Head of caudate nucleus (tissue), 42 donors: ENCODE results near the gene OTX1.
A peak's percentile ranks its signal among the peaks of the same experiment; 100 is the strongest.
"Not testable (repeated sequence)": the region's sequence is repeated elsewhere in the genome, so short reads cannot be mapped to it uniquely, and the experiment has no call there.

Source experiments
- DNase-seq, 42 donors: peaks; one replicate each; pipeline versions ENCODE4 v3.0.0 to v3.0.0-alpha.2; 2020 to 2021; ENCODE audit warnings: mixed read lengths in 7 of 42
- intact Hi-C: fragments of 100-400 bp; cut with DNase I; formaldehyde crosslinking; loops from one replicate; pipeline ENCODE4 v1.15.0; 2022

OTX1 gene

DNA sequence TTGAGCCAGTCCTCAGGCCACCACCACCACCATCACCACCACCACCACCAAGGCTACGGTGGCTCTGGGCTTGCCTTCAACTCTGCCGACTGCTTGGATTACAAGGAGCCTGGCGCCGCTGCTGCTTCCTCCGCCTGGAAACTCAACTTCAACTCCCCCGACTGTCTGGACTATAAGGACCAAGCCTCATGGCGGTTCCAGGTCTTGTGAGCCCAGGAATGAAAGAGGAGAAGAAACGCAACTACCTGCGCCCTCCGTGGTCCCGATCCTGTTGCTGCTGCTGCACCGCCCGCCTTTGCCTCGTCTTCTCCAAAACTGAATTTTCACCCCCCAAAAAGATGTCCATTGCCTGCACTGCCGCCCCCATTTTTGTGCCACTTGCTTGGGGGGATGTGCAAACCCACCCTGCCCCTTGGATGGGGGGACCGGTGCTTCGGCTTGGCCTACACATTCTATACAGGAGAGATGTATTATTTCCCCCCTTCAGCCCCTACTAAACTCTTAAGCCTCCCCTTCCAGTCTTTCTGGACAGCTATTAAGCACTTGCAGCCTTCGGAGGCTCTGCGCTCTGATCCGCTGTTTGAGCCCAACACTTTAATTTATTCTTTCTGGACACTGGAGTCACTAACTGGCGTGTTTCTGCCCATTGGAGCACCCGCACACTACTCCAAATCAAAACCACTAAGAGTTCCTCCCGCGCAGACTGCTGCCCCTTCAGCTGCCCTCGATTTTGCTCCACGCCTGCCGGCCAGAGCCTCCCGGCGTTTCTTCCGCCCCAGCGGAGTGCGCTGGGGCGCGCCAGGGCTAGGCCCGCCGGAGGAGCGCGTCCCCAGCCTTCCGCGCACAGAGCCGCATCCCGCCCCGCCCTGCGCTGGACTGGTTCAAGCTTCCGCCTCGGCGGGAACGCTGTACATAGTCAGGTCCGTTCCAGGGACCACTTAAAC is 5.7 kb downstream of the OTX1 start:
- intact Hi-C loops, result no loop called here
- DNase-seq, result peak in 1 of 42 donors; percentile 27

DNA sequence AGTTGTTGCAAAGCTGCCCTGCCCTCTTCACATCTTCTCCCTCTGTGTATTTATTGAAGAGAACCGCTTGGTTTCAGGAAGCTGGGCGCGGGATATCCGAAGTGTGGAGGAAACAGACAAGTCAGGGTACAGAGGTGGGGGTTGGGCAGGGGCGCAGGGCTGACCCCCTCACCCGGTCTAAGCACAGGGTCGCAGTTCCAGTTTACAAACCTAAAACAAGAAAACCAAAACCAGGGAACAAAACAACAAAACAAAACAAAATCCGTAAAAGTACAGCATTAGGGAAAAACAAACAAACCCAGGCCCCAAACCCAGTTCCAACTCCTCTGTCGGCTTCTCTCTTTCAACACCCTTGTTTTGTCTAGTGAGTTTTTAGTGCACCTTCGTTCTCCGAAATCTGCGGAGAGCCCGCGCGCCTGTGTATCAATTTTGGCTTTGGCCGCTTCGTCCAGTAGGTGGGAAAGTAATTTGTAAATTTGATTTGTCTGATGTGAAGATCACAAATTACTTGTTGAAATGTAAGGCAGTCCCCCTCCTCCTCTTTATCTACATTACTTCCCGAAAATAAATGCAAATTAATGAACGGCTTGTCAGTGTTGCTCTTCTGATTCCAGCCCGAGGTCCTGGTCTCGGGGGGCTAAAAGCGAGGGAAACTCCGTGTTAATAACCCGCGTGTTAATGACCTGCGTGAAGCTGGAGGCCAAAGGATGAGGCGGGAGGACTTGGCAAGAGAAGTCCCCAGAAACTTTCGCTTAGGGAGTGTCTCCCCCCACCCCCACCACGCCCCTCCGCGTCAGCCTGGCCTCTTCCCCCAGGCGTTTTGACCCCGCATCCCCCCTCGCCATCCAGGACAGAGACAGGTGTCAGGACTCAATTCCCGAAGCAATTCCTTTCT is 6.9 kb downstream of the OTX1 start:
- DNase-seq, result no peak
- intact Hi-C loops, result no loop called here

- no peak for DNase-seq
- intact Hi-C loops, result no loop called here
Measured at GRCh38 chr2:63058144-63058920, 7.7 kb downstream of the OTX1 start.

DNA sequence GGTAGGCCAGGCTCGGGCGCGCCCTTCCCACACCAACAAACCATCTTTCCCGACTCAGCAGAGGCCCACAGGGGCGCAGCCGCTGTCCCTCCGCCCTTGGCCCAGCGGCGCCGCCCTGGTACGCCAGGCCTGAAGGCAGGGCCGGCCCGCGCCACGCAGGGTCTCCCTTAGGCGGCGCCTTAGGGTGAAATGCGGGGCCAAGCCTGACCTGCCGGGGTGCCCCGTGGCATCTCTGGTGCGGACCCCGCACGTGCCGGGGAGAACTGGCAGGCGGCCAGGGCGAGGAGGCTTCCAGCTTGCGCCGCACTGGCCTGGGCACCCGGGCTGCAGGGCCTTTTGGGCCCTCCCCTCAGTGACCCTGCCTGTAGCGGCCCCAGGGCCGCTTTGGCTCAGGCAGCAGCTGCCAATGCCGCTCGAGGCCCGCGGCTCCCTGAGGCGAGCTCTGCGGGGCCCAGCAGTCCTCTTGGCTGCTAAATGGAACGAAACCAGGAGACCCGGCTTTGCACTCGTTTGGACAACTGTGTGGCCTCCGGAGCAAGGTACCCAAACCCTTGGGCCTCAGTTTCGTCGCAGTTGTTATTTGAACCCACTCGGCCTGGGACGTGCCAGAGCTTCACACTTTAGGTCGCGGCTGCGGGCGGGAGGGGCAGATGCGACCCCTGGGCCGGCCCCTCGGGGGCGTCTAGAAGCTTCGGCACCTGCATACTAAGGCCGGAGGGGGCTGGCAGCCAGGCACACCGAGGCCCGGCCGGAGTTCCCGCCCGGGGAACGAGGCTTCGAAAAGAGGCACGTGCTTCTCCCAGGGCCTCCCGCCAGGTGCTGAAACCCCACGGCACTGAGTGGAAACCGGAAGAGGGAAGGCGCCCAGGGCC is 8.5 kb downstream of the OTX1 start:
- intact Hi-C loops, result no loop called here
- DNase-seq, result no peak

DNA sequence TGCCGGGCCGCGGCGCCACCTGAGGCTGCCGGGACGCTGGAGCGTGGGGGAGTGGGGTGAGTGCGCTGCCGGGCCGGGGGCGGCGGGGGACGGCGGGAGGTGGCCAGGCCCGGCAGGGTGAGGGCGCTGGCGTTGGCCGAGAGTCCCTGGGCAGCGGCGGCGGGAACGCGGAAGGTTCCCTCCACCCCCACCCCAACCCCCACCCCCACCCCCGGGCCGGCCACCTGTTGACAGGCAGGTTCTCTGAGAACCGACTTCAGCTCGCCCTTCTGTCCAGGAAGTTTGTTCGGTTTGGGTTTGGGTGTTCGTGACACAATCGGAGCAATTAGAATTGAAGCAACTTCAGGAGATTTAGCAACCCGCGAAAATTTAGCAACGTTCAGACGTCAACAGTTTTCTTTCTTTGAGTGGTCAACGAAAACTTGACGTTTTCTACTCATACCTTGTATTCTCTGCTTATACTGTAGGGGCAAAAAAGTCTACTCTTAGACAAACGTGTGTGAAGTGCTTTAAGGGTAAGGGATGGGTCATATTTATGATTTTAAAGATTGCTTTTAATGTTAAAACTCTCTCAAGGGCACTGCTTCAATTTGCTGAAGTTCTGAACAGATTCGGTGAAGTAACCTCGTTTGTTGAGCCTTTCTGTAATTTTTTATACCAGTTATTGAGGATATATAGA is 9.3 kb downstream of the OTX1 start:
- intact Hi-C loops, result no loop called here
- no peak for DNase-seq

DNA sequence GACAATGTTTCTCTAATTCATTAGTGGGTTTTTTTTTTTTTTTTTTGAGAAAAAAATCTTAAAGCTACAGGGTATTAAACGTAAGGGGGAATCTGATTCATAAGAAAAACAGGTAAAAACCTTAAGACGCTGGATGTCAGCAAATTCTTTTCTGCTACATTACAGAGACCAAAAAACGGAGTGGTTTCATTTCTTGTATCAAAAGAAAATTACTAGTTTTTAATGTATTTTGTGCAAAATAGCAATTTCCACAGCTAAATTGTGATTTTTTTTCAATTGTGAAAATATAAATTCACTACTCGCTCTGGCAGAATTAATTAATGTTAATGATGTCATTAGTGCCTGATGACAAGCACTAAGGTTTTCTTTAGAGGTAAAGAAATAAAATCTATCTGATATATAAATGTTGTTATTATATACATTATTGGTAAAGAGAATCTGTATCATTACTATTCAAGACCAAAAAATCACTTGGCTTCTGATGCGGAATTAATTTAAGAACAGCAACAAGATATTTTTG is 9.9 kb downstream of the OTX1 start:
- intact Hi-C loops, result no loop called here
- DNase-seq, result no peak

GRCh38 chr2:63064197-63064596 is 13.6 kb downstream of the OTX1 start:
- DNase-seq, result no peak
- intact Hi-C loops, result no loop called here

GRCh38 chr2:63064661-63065060 is 14.0 kb downstream of the OTX1 start:
- no peak for DNase-seq
- intact Hi-C loops, result no loop called here

GRCh38 chr2:63066265-63066664 is 15.6 kb downstream of the OTX1 start:
- DNase-seq, result no peak
- intact Hi-C loops, result no loop called here

DNA sequence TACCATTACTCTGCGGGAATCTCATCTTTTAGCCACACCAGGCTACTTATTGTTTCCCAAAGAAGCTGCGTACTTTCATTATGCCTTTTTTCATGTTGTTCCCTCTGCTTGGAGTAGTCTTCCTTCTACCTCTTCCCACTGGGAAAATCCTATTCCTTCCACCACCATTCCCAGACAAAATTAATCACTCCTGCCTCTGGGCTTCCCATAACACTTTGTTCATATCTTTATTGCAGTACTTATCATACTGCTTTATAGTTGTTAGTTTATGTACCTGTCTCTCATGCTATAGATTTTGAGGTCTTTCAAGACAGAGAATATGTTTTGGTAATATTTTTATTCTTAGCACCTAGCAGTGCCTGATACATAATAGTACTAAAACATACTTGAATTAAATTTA is 16.2 kb downstream of the OTX1 start:
- no peak for DNase-seq
- intact Hi-C loops, result no loop called here

DNA sequence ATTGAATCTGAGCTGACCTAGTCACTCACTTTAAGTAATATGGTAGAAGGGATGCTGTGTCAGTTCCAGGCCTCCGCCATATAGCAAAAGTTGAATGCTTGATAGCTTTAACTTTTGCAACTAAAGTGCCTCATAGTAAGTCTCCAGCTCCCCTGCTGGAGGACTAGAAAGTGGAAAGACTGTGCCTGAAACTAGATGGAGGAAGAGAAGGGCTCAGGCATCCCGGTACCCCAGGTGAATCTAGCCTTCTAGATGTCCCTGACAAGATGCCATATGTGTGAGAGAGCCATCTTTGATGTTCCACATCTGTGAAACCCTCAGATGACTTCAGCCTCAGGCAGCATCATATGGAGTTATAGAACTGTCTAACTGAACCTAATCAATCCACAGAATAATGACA is 21.0 kb downstream of the OTX1 start:
- intact Hi-C loops, result no loop called here

GRCh38 chr2:63073994-63074393 is 23.4 kb downstream of the OTX1 start:
- intact Hi-C loops, result no loop called here

More for the DNA sequence above, 21.0 kb downstream of the OTX1 start:
- DNase-seq, result no peak

DNA sequence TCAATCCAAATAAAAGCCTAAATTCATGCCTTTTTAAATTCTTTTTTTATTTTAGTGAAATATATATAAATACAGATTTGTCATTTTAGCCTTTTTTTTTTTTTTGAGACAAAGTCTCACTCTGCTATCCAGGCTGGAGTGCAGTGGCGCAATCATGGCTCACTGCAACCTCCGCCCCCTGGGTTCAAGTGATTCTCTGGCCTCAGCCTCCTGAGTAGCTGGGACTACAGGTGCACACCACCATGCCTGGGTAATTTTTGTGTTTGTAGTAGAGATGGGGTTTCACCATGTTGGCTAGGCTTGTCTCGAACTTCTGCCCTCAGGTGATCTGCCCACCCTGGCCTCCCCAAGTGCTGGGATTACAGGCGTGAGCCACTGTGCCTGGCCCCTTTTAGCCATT is 23.8 kb downstream of the OTX1 start:
- intact Hi-C loops, DNase-seq: not testable (repeated sequence)

More at GRCh38 chr2:63073994-63074393, 23.4 kb downstream of the OTX1 start:
- DNase-seq, result no peak

GRCh38 chr2:63078852-63079606 is 28.4 kb downstream of the OTX1 start:
- intact Hi-C loops, result no loop called here
- no peak for DNase-seq

- intact Hi-C loops, result no loop called here
Measured at GRCh38 chr2:63081404-63081803, 30.8 kb downstream of the OTX1 start.

GRCh38 chr2:63086687-63087086 is 36.1 kb downstream of the OTX1 start:
- intact Hi-C loops, result no loop called here

More at GRCh38 chr2:63081404-63081803, 30.8 kb downstream of the OTX1 start:
- DNase-seq, result no peak

DNA sequence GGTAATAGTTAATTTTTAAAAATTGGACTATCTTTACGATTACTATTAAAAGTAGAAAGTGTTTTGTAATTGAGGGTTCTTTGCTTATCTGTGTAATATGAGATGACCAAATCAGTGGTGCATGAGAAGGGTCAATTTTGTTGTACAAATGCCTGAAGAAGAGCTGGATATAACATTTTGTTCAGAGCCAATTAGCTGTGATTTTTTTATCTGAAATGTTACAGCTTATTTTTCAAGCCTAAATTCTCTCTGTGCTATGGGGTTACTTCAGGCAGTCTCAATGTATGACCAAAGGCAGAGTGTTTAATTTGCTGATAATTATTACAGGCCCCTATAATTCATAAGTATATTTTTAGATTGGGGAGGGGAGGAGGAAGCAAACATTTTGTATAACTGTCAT is 41.8 kb downstream of the OTX1 start:
- DNase-seq, result no peak
- intact Hi-C loops, result no loop called here

More at GRCh38 chr2:63086687-63087086, 36.1 kb downstream of the OTX1 start:
- no peak for DNase-seq
